Measurements from ENCODE around the gene SOCS1.

SOCS1 gene

DNA sequence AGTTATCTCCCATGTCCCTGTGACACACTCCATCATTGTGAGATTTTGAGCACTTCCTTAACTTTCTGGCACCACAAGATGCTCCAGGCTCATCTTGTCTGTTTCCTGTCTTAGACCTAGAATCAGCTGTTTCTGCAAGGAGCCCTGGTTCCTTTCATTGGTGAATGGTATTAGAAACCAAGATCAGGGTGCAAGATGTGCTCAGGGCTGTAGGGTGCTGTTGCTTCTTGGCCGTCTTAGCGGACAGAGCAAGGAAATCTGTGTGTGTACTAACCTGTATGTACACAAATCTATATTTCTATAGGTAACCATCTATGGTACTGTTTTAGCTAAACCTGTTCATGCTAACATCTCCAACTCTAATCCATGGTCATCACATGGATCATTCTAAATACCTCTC lies 33.2 kb upstream of the SOCS1 start:
- no peak for DNase-seq

DNA sequence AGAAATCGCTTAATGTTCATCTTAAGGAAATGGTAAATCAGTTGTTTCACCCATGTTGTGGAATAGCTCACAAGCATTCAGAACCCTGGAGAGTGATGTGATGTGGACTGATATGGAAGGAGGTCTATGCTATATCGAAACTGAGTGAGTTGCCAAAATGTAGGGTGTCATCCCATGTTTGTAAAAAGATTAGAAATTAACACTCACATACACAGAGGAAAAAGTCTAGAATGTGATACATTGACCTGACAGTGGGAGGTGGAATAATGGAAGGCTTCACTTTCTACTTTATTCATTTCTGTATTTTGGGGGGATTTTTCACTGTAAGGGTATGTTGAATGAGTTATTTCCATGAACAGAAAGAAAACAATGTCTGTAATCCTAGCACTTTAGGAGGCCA lies 29.8 kb upstream of the SOCS1 start:
- no peak for DNase-seq

DNA sequence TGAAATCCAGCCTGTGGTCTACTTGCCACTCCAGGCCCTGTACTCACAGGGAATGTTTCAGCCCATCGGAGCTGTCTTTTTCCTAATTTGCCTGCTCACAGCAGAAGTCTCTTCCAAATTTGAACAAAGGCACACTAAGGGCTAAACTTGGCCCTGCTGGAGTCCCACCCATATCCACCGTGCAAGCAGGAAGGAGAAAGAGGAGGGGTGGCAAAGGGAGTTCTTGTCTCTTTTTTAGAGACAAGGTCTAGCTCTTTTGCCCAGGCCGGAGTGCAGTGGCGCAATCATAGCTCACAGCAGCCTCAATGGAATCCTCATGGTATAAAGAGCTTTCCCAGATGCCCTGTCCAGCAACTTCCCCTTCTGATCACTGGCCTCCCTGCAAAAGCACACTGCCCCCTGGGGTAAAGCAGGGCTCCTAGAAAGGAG lies 27.8 kb upstream of the SOCS1 start:
- DNase-seq, result no peak

DNA sequence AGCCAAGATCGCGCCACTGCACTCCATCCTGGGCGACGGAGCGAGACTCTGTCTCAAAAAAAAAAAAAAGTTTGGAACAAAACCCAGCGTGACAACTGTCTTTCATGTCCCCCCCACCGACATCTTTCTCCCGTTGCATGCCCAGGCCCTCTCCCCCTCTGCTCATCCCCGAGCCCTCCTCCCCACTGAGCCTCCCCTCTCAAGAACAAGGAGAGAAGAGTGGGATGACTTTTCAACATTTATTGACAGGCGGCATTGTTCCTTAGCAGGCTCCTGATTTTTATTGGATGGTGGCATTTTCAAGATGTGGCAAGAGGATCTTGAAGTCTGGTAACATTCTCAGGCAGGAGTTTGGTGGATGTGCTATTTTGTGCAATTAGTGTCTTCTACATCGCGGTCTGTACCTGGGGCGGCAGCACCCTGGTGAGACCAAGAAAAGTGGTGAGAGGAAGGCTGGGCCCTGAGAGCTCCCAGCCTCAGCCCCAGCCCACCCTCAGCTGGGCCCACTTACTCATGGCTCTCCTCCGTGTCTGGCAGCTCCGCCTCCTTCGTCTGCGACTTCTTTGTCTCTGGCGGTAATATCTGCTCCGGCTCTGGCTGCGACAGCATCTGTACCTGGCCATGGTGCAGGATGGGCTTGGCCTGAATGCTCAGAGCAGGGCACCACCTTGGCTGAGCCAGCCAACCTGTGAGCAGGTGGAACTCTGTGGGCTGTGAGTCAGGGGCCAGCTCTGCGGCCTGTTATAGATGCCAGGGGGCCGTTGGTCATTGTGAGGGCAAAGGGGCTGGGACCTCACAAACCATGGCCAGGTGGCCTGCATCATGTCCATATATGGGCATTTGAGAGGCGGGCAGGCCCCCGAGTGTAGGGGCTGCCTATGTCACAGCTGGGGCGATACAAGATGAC lies 24.9 kb upstream of the SOCS1 start, which contains the start of gene PRM1:
PRM1 (minus strand) TSS at position 715 of the 907 bp plus-strand sequence; CDS start at position 623, 92 bp downstream.
- no peak for DNase-seq

DNA sequence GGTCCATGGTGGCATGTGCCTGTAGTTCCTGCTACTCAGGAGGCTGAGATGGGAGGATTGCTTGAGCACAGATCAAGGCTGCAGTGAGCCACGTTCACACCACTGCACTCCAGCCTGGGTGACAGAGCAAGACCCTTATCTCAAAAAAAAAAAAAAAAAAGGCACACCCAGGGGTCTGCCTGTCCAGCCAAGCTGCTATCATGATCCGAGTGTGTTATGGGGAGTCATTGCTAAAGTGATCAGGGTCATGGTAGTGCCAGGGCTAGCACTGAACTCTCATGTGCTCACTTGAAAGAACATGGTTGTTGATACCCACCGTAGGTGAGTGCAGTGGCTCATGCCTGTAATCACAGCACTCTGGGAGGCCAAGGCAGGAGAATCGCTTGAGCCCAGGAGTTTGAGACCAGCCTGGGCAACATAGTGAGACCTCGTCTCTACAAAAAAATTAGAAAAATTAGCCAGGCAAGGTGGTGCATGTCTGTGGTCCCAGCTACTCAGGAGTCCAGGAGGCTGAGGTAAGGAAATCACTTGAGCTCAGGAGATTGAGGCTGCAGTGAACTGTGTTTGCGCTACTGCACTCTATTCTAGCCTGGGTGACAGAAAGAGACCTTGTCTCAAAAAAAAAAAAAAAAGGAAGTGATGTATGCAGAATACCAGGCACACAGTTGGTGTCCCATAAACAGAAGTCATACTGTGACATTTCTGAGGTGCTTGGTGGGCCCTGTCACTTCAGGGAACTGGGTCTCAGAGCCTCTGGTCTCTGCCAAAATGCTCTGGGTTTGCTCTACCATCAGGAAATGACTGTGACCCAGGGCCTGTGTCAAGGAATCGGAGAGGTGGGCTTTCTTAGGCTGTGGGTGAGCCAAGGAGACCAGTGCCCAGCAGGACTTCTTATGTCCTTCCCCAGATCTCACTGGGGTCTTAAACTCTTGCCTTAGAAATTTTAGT lies 23.0 kb upstream of the SOCS1 start:
- no peak for DNase-seq

DNA sequence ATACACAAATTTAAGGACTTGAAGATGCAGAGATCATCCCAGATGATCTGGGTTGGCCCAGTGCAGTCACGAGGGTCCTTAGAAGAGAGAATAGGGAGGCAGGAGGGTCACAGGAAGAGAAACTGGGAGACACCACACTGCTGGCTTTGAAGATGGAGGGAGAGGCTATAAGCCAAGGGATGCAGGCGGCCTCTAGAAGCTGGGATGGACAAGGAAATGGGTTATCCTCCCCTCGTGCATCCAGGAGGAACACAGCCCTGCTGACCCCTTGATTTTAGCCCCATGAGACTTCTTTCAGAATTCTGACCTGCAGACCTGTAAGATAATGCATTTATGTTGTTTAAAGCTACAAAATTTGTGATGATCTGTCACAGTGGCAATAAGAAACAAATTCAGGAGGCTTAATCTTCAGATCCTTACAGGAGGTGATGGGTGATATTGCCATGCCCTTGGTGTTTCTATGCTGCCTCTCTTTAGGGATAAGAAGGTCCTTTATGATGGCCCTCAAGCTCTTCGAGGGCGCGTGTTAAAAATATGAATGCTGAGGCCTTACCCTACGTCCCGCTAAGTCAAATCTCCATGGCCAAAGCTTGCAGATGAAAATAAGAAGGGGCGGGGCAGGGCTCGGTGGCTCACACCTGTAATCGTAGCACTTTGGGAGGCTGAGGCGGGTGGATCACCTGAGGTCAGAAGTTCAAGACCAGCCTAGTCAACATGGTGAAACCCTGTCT lies 21.8 kb upstream of the SOCS1 start:
- no peak for DNase-seq

DNA sequence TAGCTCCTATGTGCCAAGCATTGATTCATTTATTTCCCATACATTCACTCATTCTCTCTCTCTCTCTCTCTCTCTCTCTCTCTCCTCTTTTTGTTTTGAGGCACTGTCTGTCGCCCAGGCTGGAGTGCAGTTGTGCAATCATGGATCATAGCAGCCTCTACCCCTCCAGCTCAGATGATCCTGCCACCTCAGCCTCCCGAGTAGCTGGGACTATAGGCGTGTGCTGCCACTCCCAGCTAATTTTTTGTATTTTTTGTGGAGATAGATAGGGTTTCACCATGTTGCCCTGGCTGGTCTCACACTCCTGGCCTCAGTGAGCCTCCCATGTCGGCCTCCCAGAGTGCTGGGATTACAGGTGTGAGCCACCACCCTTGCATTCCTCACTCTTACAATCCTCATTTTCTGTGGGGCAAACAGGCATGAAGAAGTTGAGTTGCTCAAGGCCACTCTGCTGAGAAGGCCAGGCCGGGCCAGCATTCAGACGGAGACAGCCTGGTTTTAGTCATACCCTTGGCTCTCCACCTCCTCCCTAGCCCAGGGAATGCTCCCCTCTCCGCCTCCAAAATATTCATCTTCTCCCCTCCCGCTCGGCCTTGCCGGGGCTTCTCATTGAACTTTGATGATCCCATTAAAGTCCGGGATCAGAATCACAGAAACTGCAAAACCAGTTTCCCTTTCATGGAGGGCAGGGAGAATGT lies 21.0 kb upstream of the SOCS1 start:
- no peak for DNase-seq

DNA sequence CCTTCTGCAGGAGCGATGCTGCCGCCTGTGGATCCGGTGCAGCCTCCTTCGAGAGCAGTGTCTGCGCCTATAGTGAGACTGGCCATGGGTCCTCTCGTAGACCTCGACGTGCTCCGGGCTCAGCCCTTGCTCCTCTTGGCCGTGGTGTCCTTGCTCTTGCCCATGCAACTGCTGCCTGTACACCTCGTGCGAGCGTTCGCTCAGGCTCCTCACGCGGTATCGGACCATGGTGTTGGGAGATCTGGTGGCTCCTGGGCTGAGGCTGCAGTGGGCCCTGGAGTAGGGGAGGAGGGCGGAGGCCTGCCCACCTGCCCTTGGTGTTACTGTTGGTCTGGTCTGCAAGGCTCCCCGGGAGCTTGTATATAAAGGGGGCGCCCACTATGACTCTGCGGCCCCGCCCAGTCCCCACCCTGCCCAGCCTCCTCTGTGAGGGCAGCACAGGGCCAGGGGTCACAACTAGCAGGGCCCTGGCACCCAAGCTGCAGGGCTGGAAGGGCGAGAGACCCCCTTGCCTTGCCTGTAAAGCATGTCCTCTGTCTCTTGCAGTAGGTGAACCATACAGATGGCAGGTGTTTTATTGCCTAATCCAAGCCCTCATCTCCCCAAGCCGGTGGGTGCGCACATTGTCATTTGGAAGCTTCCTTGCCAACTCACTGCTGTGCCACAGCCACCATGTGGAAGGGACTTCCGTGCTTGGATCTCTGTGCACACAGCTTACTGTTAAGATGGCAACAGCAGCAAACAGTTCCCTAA lies 20.3 kb upstream of the SOCS1 start, which contains the start of gene PRM2:
PRM2 (minus strand) TSS at position 338 of the 753 bp plus-strand sequence; CDS start at position 228, 110 bp downstream.
- DNase-seq, result no peak

DNA sequence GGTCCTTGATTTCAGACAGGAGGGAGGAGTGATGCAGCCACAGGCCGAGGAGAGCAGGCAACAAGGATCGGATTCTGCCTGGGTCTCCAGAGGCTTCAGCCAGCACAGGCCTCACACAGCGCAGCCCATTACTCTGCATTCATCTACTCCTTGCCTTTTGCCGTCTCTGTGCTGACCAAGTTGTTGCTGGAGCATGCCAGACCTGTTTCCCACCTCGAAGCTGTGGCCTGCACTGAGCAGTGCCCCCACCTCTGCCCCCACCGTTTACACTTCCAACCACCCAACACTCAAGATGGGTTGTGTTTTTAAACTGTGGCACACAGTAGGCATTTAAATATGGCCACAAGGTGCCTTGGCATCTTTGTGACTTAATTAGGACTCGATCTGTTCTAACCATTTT lies 19.0 kb upstream of the SOCS1 start:
- no peak for DNase-seq

DNA sequence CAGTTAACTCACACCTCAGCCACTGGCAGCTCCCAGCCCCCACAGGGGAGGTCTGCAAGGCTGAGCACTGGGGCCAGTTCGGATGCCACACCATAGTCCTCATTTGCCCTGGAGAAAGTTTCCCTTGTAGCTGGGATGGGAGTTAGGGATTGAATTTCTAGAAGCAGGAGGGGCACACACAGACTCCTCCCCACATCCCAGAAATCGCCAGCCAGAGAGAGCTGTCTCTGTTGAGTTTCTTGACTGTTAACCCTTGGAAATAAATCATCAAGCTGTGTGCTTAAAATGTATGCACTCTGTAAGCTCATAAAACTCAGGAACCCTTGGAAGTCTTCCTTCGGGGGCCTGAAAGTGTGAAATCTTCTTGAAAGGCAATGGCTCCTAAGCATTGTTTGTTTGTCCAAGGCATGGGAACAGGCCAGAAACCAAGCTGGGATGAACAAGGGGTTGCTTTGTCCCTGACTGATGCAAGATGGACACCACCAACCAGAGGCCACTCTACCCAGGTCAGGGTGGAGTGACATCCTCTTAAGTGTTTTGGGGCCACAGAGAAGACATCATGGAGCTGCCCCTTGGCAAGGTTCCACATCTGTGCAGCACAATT lies 17.8 kb upstream of the SOCS1 start:
- DNase-seq, result no peak

DNA sequence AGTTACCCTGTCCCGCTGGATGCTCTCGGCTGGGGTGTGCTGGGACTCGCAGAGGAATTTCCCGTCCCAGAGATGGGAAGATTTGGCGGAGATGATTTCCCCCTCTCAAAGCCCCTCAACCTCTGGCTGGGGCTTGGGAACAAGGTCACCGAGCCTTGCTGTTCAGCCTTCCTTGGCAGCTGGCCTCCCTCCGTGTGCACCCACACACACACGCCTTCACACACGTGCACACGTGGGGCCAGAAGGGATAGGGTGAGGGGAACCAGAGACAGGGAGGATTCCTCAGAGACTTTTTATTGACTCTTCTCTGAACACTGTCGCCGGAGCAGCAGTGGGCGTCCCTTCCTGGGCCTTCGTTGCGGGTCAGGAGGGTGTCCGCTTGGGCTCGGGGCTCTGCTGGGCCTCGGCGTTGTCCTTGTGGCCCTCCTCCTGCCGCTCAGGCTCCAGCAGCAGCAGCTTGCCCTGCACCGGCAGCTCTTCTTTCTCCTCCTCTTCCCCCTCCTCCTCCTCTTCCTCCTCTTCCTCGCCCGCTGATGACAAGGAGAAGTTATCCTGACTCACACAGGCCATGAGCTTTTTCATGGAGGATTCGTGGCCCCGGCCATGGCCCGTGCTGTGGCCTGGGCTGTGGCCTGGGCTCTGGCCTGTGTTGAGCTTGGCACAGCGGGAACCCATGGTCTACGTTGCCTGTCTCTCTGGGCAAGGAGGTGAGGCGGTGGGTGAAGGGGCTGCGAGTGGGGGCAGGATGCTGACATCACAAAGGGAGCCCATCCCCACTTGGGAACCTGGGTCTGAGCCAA lies 17.1 kb upstream of the SOCS1 start, which contains the start of gene PRM3:
PRM3 (minus strand) TSS at position 709 of the 800 bp plus-strand sequence; CDS start at position 675, 34 bp downstream.
- DNase-seq, result no peak

DNA sequence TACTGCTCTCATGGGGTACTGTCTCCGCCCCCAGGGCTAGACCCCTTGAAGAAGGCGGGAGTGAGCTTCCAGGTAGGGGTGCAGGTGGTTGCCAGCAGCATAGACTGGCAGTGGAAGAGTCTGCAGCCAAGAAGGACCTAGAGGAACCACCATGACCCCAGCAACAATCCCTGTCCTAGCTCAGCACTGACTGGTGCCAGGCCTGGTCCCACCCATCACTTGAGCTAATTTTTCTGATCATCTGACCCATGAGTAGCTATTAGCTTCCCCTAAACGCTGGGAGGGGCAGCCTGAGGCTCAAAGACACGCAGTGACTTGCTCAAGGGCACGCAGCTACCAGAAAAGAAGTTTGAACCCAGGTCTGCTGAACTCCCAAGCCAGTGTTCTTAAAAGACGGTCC lies 16.5 kb upstream of the SOCS1 start:
- DNase-seq, result no peak

DNA sequence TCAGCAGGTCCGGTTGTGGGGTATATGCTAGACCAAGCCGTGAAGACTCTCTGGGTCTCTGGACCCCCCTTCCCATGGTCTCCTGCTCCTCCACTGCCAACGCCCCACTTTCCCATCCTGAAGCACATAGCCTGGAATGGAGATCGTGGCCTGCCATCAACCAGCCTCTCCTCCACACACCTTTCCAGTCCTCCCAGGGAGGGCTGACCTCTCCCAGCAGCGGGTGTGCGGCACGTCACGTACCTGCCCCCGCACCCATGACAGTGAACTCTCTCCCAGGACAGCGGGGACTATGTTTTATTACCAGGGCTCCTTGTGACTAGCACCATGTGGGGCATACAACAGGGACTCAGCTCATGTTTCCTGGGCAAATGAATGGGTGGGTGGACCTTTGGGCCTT lies 15.6 kb upstream of the SOCS1 start:
- no peak for DNase-seq

DNA sequence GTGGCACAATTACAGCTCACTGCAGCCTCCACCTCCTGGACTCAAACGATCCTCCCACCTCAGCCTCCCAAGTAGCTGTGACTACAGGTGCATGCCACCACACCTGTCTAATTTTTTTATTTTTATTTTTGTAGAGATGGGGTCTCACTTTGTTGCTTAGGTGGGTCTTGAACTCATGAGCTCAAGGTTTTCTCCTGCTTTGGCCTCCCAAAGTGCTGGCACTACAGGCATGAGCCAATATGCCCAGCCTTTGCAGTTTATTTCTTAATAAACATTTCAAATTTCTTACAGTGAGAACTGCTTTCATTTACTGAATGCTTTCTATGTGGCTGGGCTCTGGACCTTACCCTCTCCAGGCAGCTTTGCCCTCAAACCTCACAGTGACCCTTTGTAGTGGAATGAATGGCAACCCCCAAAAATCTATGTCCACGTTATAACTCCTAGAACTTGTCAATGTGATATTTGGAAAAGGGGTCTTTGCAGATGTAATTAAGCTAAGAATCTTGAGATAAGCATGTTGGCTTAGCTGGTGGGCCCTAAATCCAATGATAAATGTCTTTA lies 14.7 kb upstream of the SOCS1 start:
- DNase-seq, result no peak

DNA sequence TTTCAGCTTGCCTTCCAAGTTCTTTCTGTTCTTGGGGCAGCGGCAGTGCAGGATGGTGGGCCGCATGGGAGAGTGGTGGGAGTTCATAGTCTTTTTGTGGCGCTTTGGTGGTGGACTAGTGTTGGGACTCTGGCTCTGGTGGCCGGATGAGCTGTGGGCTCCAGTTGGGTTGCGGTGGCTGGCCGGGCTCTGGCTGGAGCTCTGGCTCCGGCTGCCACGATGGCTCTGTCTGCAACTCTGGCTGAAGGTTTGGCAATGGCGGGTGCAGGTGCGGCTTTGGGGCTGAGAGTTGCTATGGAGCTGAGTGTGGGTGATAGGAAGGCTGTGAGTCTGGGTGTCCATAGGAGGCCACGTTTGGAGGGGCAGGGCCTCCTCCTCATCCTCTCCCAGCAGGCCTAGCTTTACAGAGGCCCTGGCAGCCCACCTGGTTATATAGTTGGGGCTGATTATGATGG lies 12.9 kb upstream of the SOCS1 start, which contains the start of gene TNP2:
TNP2 (minus strand) TSS at position 405 of the 455 bp plus-strand sequence; CDS start at position 342, 63 bp downstream.
- no peak for DNase-seq

DNA sequence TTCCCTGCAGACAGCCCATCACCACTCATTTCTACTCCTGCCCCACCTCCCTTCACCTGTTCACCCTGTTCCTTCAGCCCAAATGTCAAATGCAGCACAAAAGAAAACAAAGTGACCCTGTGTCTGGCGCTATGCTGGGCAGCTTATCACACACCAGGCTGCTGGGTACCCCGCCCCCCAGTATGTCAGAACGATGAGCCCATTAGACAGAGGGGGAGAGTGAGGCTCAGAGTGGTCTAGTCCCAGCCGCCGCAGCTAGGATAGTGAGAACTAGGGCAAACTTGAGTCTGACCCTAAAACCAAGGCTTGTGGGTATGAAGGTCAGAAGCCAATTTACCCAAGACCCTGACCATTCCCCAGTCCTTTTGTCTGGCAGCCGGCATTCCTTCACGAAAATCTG lies 9.1 kb upstream of the SOCS1 start:
- DNase-seq, result no peak

DNA sequence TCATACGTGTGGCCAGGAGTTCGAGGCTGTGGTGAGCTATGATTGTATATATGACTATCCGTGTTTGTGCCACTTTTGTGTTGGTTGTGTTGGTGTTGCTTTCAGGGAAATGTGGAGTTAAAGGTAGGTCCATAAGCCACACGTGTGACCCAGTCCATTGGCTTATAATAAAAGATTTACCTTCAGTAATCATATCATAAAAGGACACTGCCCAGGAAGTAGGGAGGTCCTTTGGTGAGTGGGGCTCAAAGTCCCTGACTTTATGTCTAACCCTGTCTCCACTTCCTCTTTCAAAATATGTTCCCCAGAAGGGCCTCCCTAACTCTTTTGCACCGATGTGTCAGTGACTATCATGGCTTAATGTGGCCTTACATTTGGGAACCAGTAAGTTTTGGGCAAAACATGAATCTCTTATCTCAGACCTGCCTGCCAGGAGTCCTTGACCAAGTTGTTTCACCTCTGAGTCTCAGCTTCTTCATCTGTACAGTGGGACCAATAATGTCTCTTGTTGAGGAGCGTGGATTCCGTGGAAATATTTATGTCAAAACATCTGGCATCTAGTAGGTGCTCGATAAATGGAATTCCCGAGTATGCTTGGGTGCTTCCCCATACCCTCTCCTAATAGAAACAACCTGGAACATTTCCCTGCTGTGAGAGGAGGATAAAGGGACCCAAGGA lies 8.3 kb upstream of the SOCS1 start:
- DNase-seq, result no peak

All from anterior cingulate cortex (tissue), 58 donors.